ENCODE measurements around the gene PTGES3L.
"Not testable (repeated sequence)": the region's sequence is repeated elsewhere in the genome, so short reads cannot be mapped to it uniquely, and the experiment has no call there.

Gene PTGES3L

GRCh38 chr17:42920922-42921321 lies 59.0 kb downstream of the PTGES3L start:
- DNase-seq (ENCODE audit: extremely low read depth, low read depth) = no peak

GRCh38 chr17:42920106-42920900 lies 59.6 kb downstream of the PTGES3L start:
- DNase-seq (ENCODE audit: extremely low read depth, low read depth) = no peak
- no peak for TF ChIP-seq CTCF (IDR thresholded peaks at IDR 0.05; ENCODE audit: low read depth, low read length)

More at GRCh38 chr17:42920922-42921321, 59.0 kb downstream of the PTGES3L start:
- no peak for TF ChIP-seq CTCF (IDR thresholded peaks at IDR 0.05; ENCODE audit: low read depth, low read length)

GRCh38 chr17:42919522-42920077 lies 60.3 kb downstream of the PTGES3L start:
- not testable (repeated sequence) for DNase-seq (ENCODE audit: extremely low read depth, low read depth)

GRCh38 chr17:42918902-42919521 lies 60.9 kb downstream of the PTGES3L start:
- TF ChIP-seq CTCF (IDR thresholded peaks at IDR 0.05; ENCODE audit: low read depth, low read length) = no peak
- no peak for DNase-seq (ENCODE audit: extremely low read depth, low read depth)
